Testis (tissue), 2 donors: ENCODE measurements around the gene SPATA25.

ENCODE experiments used
- CTCF ChIP-seq, 3 experiments: fragments of 450-650 bp in 2 of 3; fragments of 200-600 bp in 1 of 3; sonication (generic) in 1 of 3; IDR thresholded peaks; one replicate each; pipeline ENCODE4 v1.5.1; 2016 to 2019; ENCODE audit warnings: antibody characterized with exemption in 3 of 3, mild to moderate bottlenecking in 2 of 3, moderate library complexity in 1 of 3
- POLR2A ChIP-seq: fragments of 450-650 bp; IDR thresholded peaks from one replicate; pipeline ENCODE4 v1.6.1; 2017; ENCODE audit warnings: antibody characterized with exemption, mild to moderate bottlenecking, moderate library complexity

GRCh38 chr20:45853484-45853883 is 33.9 kb downstream of the SPATA25 start:
- TF ChIP-seq POLR2A (no peak), CTCF (IDR thresholded peaks at IDR 0.05) (no peak)
